Activated gamma-delta T cell treated with anti-CD3 and anti-CD28 coated beads, Interleukin-2, amount 50 U/mL, for 16 hours (primary cell): ENCODE measurements around the gene SPTBN1.

Experiments used
- DNase-seq: peaks from one replicate; pipeline ENCODE4 v3.0.0-alpha.2; 2020; ENCODE audit warnings: low read depth

The SPTBN1 gene

DNA sequence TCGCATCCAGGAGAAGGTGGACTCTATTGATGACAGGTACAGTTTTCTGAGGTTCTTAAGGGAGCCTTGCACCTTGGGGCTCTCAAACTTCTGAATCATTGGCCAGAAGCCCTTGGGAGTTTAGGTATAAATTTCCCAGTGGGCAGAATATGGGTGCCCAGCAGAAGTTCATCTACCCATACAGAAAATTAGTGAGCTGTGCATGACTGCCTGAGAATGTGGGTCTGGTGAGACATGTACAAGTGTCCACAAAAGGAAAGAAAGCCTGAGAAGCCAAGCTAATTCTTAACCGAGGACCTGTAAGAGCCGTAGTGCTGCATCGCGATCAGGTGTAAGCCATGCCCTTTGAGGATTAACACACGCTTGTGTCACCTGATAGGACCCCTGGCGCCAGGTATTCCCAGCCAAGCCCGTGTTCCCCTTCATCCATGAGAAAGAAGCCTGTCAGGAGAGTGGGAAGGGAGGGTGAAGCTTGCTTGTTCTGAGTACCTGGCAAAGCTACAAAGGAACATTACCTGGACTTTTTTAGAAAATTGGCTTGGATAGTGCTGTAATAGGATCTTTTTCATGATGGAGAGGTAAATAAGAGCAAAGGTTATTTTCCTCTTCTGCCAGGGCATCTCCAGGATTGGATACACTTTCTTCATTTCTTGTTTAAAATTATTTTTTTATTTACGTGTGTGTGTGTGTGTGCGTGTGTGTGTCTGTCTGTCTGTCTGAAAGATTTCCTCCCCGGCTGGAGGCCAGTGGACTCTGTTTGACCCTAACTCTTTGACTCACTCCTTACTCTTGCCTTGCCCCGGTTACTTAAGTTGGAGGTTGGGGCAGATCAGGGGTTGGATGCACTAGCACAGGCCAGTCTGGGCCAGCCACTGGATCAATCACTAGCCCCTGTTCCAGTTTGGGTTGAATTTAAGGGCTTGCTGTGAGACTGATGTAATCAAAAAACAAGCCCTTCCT, 176.9 kb downstream of the SPTBN1 start:
- no peak for DNase-seq

DNA sequence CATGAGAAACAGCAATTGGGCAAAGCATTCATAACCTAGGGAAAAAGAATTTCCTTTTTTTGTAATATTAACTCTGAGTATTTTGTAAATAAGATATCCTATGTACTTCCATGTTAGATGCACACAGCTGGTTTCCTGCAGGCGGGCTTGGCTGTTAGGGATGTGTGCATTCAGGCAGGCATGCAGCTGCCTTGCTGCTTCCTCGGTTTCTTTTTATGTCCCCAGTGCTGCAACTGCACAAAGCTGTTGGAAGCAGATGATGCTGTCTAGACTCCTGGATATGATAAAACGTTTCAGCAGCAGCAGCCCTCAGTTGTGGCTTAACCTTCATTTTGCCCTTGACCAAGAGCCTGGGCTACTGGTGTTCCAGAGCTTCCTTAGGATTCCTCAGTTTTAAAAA, 177.9 kb downstream of the SPTBN1 start:
- no peak for DNase-seq

DNA sequence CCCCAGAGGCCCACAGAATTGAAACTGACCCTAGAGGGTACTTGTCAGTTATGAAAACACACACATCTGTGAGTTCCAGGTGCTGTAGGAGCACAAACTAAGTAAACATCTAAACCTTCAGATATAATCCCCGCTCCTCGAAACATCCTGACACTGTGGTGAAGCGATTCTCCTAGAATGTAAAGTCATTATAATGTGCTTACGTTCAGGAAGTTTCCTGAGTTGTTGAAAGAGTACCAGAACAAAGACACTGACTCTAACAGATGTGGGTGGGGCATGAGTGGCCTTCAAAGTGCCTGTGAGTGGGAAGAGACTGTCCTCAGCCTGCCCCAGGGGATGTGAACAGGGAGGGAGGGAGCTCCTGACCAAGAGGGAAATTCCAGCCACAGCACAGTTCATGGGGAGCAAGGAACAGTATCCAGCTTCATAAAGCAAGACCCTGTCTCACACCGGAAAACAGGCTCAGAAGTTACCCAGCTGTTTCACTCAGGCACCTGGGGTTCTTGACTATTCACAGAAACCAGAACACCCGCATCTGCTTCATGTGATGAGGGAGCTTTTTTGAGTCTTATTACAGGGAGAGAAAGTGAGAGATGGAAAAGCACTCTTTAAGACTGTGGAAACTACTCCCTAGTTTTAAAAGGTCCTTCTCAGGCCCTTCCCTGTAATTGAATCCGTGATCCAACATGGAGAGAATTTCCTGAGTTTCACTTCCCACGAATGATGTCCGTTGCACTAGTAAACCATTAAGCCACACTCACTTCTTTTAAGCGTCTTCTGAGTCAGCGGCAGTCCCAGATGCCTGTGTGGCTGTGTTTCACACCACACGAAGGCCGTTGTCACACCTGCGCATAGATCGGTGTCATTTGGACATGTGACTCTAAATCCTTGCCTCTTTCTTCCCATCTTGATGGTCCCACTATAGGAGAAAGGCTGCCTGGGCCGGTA, 178.7 kb downstream of the SPTBN1 start:
- no peak for DNase-seq

DNA sequence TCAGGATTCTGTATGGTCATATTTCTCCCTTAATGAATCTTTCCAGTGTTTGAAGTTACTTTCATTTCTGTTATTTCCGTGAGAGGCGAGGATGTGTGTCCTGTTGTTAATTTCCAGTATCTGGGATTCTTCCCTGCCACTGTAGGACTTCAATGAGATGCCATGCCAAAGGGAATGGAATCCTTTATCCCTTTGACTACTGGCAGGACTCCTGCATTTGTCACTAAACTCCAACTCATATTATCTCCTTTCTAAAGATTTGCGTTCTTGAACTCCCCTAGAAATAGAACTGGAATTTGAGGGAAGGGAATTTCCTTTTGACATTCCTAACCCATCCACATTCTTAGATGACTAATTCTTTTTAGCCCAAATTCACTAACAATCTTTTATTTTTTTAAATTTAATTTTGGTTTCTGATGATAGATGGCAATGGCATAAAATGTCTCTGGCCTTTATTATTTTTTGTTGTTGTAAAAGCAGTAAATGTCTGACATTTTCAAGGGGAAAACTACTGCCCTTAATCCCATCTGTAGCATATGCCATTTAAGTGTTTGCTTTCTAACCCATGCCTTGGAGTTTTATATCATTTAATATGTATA, 179.5 kb downstream of the SPTBN1 start:
- DNase-seq: no peak

DNA sequence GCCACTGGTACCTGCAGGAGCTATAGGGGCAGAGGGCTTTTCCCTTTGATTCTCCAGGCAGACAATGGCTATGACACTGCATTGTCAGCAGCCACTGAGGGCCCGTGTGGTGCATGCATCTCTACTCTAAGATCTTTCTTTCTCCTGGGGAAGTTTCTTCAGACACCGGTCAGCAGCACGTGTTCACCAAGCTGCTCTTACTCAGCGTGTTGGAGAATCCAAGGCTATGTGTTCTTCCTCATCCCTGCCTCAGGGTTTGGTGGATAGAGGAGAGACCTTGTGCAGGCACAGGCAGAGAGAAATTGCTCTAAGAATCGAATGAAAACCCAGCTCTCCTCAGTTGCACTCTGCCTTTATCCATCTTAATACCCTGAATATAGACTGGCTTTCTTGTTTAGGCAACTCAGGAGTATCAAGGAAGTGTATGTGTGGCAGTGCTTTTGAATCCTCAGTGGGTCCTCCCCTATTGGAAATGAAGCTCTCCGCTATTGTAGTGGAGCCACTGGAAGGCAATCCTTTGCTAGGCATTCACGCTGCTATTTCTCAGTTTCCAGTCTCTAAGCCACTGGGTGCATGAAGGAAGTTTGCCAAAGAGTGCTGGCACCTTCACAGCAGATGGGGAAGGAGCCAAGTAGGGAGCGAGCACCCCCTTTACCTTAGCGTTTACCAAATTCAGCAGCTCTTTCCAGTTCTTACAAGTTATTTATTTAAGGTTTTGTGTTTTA, 180.4 kb downstream of the SPTBN1 start:
- no peak for DNase-seq

DNA sequence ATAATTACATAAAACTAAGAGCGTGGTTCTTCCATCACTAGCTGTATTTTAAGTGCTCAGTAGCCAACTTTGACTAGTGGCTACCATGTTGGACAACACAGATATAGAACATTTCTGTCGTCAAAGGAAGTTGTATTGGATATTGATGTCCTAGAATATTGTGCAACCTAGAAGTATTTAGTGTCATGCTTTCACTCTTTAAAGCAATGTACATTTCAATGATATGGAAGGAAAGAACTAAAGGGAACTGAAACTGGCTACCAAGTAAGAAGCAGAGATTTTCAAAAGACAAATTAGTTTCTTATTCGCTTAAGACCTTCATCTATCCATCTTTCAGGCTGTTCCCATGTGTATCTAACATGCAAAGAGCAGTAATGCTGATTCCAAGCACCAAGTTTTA, 182.0 kb downstream of the SPTBN1 start:
- DNase-seq: no peak

DNA sequence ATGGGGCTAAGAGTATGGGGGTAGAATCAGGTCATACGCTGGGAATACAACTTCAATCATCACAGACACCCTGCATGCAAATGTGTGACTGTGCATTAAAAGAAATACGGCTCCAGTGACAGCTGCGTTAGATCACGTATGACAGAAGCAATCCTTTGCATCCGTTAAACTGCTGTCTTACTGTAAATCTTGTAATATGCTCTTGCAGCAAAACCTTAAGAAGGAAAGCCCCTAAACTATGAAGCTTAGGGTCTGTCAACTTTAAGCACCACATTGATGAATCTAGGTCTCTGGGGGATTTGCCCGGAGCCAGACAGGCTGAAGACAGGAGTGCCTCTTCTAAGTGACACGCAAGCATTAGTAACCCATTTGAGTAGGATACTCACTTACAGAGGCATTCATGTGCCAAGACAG, 182.7 kb downstream of the SPTBN1 start:
- no peak for DNase-seq

DNA sequence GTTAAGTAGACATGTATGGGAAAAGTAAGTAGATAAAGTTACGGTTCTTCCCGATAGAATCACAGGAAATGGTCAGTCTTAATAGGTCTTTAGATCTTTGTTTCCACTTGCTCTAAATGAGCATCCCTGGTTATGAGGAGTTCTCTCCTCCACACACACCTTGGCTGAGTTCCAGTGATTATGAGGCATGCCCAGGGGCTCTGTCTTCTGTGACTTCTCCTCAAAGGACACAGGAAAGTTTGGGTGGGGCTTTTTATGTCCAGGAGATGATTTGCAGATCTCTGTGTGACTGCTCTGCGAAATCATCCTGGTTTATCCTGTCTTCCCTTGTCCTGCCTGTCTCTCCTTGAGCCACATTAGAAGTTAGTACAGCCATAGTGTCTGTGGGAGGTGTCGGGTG, 183.5 kb downstream of the SPTBN1 start:
- no peak for DNase-seq

DNA sequence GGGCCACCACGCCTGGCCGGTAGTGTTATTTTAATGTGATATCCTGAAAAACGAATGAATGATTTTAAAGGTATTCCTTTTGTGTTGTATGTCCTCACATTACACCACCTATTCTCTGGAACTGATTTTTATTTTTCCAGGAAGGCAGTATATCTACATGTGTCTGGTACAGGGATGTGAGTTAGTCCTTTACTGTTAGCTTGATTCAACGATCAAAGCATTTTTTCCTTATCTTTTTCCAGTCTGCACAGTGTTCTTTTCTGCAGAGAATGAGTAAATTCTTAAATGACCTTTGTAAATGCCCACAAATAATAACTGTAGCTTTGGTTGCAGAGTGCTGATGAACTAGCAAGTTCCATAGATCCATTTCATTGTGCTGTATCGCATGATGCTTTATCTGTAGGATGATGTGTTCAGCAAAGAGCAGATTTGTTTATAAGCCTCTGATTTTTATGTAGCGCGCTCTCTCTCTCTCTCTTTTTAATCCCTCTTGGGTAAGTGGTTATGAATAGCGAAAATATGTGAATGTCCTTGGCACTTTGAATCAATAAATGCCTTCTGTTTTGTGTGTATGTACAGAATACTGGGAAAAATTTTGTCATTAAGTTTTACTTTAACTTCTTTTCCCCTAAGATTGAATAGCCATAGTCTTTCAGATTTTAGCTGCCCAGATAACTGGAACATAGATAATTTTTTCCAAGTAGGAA, 184.9 kb downstream of the SPTBN1 start:
- DNase-seq: no peak

DNA sequence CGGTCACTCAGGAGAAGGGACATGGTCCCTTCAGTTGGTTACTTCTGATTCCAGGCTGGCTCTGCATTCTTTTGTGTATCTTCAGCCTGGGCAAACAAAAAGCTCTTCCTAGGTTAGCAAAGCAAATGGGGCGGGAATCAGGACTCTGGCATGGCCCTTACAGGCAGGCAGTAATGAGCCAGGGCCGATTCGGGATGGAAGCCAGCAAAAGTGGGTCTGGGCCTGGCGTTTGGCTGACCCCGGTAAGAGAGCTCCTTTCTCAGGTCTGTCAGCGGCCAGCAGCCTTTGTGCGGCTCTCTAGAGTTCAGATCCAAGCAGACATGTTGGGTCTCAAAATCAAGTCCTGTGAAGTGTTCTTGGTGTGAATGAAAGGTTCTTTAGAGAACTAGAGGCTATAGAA, 185.9 kb downstream of the SPTBN1 start:
- no peak for DNase-seq

DNA sequence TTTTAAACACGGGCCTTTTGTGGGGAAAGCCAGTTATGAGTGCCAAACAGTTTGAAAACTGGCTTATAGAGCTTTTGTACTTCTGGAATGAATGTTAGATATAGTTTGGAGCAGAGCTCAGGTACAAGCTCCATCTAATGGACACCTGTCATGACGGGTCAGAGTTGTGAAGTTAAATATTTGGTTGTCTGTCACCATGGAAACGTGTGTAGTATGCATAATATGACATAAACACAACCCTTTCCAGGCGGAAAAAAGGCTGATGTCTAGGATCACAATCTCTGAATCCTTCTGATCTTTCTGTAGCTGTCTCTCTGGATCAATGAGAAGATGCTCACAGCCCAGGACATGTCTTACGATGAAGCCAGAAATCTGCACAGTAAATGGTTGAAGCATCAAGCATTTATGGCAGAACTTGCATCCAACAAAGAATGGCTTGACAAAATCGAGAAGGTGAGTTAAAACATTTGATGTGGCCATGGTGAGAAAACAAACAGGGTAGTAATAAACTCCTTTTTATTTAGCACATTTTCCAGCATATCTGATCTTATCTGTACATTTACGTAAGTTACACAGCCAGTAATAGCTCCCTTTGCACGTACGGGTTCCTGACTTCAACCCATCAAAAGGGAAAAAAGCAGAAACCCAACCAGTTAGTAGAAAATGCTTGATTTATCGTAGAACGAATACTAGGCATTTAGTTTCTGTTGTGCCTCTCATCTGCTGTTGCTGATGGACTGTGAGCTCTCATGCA, 186.7 kb downstream of the SPTBN1 start:
- DNase-seq: no peak

DNA sequence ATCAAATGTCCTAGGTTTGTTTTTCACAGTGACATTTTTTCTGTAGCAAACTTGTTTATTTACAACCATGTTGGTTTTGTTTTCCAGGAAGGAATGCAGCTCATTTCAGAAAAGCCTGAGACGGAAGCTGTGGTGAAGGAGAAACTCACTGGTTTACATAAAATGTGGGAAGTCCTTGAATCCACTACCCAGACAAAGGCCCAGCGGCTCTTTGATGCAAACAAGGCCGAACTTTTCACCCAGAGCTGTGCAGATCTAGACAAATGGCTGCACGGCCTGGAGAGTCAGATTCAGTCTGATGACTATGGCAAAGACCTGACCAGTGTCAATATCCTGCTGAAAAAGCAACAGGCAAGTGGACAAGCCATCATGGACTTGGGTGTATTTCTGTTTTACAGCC, 188.1 kb downstream of the SPTBN1 start:
- DNase-seq: no peak

DNA sequence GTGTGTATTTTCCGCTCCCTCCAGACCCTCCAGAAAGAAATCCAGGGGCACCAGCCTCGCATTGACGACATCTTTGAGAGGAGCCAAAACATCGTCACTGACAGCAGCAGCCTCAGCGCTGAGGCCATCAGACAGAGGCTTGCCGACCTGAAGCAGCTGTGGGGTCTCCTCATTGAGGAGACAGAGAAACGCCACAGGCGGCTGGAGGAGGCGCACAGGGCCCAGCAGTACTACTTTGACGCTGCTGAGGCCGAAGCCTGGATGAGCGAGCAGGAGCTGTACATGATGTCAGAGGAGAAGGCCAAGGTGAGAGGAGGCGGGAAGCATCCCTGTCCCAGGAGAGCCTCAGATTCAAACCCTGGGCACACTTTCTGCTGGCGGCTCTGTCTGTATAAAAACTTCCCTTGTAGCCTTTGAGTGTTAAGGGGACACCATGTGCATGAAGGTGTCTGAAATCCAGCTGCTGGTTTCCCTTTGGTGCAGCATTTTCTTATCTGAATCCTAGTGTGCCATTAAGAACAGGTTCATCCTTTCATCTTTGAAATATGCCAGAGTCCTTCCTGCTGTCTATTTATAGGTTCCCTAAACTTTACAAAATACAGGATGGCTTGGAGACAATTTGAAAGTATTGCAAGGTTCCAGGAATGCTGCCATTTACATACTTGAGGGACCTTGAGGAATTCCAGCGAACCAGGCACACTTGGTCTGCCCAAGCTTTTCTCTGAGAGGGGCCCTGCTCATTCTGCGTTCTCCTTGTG, 190.2 kb downstream of the SPTBN1 start:
- DNase-seq: no peak

DNA sequence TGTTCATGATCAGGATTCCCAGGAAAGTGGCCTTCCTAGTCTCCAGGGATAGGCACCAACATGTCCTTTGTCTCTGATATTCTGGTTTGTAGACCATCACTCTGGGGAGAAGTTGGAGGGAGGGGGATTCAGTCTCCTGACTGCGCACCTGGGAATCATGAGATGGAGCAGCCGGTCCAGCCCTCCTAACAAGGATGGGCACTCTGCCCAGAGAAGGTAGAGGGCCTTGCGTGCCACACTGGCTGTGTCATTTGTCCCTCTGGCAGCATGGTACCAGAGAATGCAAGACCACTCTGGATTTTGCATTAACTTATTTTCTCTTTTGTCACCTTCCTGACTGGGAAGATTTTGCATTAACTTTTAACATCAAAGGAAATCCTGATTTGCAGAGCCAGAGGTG, 192.1 kb downstream of the SPTBN1 start:
- no peak for DNase-seq

DNA sequence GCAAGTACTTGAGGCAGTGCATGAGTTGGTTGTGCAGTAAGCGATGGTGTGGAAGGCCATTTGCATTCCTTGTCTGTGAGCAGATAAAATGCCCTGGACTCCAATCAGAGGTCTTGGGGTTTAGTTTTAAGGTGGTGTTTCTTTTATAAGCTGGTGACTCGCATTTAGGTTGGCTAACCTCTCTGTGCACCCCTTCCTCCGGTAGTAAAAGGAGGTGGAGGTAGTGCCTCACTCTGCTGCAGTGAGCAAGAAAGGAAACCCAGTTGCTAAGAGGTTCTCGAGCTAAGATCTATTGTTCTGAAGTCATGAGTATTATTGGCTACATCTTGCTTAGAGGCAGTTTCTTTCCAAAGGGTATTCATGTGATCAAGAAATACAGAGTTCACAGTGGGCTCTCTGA, 193.1 kb downstream of the SPTBN1 start:
- DNase-seq: no peak

DNA sequence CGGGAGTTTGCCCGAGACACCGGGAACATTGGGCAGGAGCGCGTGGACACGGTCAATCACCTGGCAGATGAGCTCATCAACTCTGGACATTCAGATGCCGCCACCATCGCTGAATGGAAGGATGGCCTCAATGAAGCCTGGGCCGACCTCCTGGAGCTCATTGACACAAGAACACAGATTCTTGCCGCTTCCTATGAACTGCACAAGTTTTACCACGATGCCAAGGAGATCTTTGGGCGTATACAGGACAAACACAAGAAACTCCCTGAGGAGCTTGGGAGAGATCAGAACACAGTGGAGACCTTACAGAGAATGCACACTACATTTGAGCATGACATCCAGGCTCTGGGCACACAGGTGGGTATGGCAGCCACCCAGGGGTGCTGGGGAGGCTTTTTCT, 193.5 kb downstream of the SPTBN1 start:
- no peak for DNase-seq

DNA sequence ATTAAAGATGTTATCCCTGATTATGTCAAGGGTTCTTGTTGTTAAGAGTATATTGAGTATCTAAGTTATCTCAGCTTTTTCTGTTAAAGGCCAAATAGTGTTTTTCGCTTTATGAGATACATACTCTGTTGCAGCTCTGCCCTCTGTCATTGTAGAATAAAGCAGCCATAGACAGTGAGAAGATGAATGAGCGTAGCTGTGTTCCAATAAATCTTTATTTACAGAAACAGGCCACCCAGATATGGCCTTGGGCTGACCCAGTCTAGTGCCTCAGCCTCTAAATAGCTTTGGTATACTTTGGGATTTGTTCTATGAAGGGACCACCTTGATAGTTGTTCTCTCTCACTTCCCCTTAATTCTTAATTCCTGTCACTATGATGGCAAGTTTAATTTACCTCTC, 194.5 kb downstream of the SPTBN1 start:
- DNase-seq: no peak

DNA sequence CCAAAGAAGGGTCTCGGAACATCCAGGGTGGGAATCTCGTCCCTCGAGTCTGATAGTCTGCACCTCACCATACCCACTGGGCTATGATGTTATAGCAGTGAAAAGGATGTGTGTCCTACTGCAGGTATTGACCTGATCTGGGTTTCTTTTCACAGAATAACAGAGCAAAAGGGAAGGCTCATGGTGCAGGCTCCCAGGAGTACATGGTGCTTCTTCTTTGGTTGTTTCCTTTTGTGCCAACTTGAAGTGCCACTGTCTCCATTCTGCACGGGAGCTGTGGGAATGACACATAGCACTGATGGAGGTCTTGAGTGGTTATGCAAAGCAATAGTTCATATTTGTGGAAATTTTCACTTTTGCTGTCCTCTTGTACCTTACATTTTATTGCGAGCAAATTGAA, 195.2 kb downstream of the SPTBN1 start:
- DNase-seq: no peak

DNA sequence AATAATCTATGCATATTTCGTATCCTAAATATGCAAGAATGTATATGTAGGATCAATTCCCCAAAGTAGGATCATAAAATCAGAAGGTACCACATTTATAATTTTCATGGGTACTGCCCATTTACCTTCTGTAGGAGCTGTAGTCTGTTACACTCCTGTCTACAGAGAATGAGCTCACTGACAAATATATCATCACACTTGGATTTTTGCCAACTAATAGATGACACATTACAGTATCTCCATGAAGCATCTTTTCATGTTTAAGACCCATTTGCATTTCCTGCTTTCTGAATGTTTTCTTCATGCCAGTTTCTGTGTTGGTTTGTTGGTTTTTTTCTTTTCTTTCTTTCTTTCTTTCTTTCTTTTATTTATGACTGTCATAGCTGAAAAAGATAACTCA, 196.4 kb downstream of the SPTBN1 start:
- no peak for DNase-seq
